ENCODE data around the gene ADAMTS2.

GRCh38 chr5:179327021-179327735, 18.1 kb downstream of the ADAMTS2 start:
- TF ChIP-seq CTCF (IDR thresholded peaks at IDR 0.05): no peak
- no peak for TF ChIP-seq EZH2 (IDR thresholded peaks at IDR 0.05)
- TF ChIP-seq EZH2phosphoT487 (IDR thresholded peaks at IDR 0.05): no peak

All from neural progenitor cell (in vitro differentiated cells).